ENCODE measurements around the gene ADARB2. TPM values are rescaled to one million over a fixed set of nuclear protein-coding genes. Genes with fewer than 3 reads are reported as not detected.

The ADARB2 gene
- total and polyA plus RNA-seq, 2 experiments from 2014 or later: 0.13 to 0.48 TPM

- Histone ChIP-seq H3K9me2 (replicated peaks; ENCODE audit: insufficient read depth) (no peaks in the 10 kb centered on the region), H3K9me3 (ENCODE audit: low read depth) (no peaks in the 10 kb centered on the region), H3K27me3 (no peaks in the 10 kb centered on the region), H3K79me2 (no peaks in the 10 kb centered on the region), H3K27ac (no peak overlapping the region), H3K4me2 (no peak overlapping the region), H3K36me3 (replicated peaks; ENCODE audit: insufficient read depth, low read depth) (no peaks in the 10 kb centered on the region), H3K4me1 (ENCODE audit: insufficient read depth) (no peaks in the 10 kb centered on the region), H4K20me1 (ENCODE audit: insufficient read depth, poor library complexity, severe bottlenecking) (no peaks in the 10 kb centered on the region), H2AFZ (no peak overlapping the region), H3K4me3 (no peak overlapping the region)
- TF ChIP-seq EZH2 (IDR thresholded peaks at IDR 0.05; ENCODE audit: borderline replicate concordance) (no peak), EZH2phosphoT487 (IDR thresholded peaks at IDR 0.05; ENCODE audit: low read depth, severe bottlenecking, unreplicated experiment) (no peak), CTCF (IDR thresholded peaks at IDR 0.05; ENCODE audit: poor library complexity) (no peak)
- WGBS (ENCODE audit: low lambda C conversion rate, missing lambda C conversion rate): 89% methylated on average over 10 of the region's 15 CpGs
- DNase-seq (ENCODE audit: low spot score): no peak
Observed at GRCh38 chr10:1166101-1166827, 571.1 kb downstream of the ADARB2 start.

- Histone ChIP-seq H4K20me1 (ENCODE audit: insufficient read depth, poor library complexity, severe bottlenecking) (no peaks in the 10 kb centered on the region), H3K4me1 (ENCODE audit: insufficient read depth) (no peaks in the 10 kb centered on the region), H3K36me3 (replicated peaks; ENCODE audit: insufficient read depth, low read depth) (no peaks in the 10 kb centered on the region), H3K27ac (no peak overlapping the region), H3K9me3 (ENCODE audit: low read depth) (no peaks in the 10 kb centered on the region), H3K27me3 (no peaks in the 10 kb centered on the region), H3K4me3 (no peak overlapping the region), H2AFZ (no peak overlapping the region), H3K4me2 (no peak overlapping the region), H3K9me2 (replicated peaks; ENCODE audit: insufficient read depth) (no peaks in the 10 kb centered on the region), H3K79me2 (no peaks in the 10 kb centered on the region)
- TF ChIP-seq EZH2phosphoT487 (IDR thresholded peaks at IDR 0.05; ENCODE audit: low read depth, severe bottlenecking, unreplicated experiment) (no peak), CTCF (IDR thresholded peaks at IDR 0.05; ENCODE audit: poor library complexity) (no peak), EZH2 (IDR thresholded peaks at IDR 0.05; ENCODE audit: borderline replicate concordance) (no peak)
- DNase-seq (ENCODE audit: low spot score): no peak
- 62% methylated on average over 5 of the region's 5 CpGs for WGBS (ENCODE audit: low lambda C conversion rate, missing lambda C conversion rate)
Observed at GRCh38 chr10:1163831-1164230, 573.5 kb downstream of the ADARB2 start.

GRCh38 chr10:1163204-1163660 is 574.1 kb downstream of the ADARB2 start:
- no peak for DNase-seq (ENCODE audit: low spot score)

More at GRCh38 chr10:1163204-1163660, 574.1 kb downstream of the ADARB2 start:
- Histone ChIP-seq H3K4me1 (ENCODE audit: insufficient read depth) (no peaks in the 10 kb centered on the region), H3K27me3 (no peaks in the 10 kb centered on the region), H3K27ac (no peak overlapping the region), H3K36me3 (replicated peaks; ENCODE audit: insufficient read depth, low read depth) (no peaks in the 10 kb centered on the region), H3K79me2 (no peaks in the 10 kb centered on the region), H3K4me3 (no peak overlapping the region), H2AFZ (no peak overlapping the region), H3K9me3 (ENCODE audit: low read depth) (no peaks in the 10 kb centered on the region), H3K9me2 (replicated peaks; ENCODE audit: insufficient read depth) (no peaks in the 10 kb centered on the region), H4K20me1 (ENCODE audit: insufficient read depth, poor library complexity, severe bottlenecking) (no peaks in the 10 kb centered on the region), H3K4me2 (no peak overlapping the region)
- TF ChIP-seq EZH2 (IDR thresholded peaks at IDR 0.05; ENCODE audit: borderline replicate concordance): no peak
- no peak for TF ChIP-seq CTCF (IDR thresholded peaks at IDR 0.05; ENCODE audit: poor library complexity)
- no peak for TF ChIP-seq EZH2phosphoT487 (IDR thresholded peaks at IDR 0.05; ENCODE audit: low read depth, severe bottlenecking, unreplicated experiment)
- WGBS (ENCODE audit: low lambda C conversion rate, missing lambda C conversion rate): 92% methylated on average over 29 of the region's 29 CpGs

Data from hepatocyte (in vitro differentiated cells).